Smooth muscle cell (in vitro differentiated cells): ENCODE results near the gene UROC1. TPM values are rescaled to one million over a fixed set of nuclear protein-coding genes. Genes with fewer than 3 reads are reported as not detected.

Source experiments
- DNase-seq: peaks from one replicate; lab custom pipeline; 2025; ENCODE audit not compliant: unreplicated experiment; lab: John Stamatoyannopoulos, UW
- H2AFZ ChIP-seq: fragments of 200-600 bp; sonication (generic); 2 replicates; pipeline ENCODE4 v1.6.0; 2016; ENCODE audit warnings: antibody characterized with exemption, low read depth, mild to moderate bottlenecking
- H3F3A ChIP-seq: fragments of 200-600 bp; sonication (generic); 2 replicates; pipeline ENCODE4 v1.6.0; 2017; ENCODE audit warnings: antibody characterized with exemption, low read depth
- H3K27ac ChIP-seq: fragments of 200-600 bp; sonication (generic); 2 replicates; pipeline ENCODE4 v1.5.1; 2016; ENCODE audit warnings: low read depth, mild to moderate bottlenecking
- H3K27me3 ChIP-seq: fragments of 200-600 bp; sonication (generic); 2 replicates; pipeline ENCODE4 v1.6.1; 2016; ENCODE audit warnings: low read depth, mild to moderate bottlenecking
- H3K36me3 ChIP-seq: fragments of 200-600 bp; sonication (generic); 2 replicates; pipeline ENCODE4 v1.5.1; 2016; ENCODE audit warnings: low read depth
- H3K4me1 ChIP-seq: fragments of 200-600 bp; sonication (generic); 2 replicates; pipeline ENCODE4 v1.5.1; 2016; ENCODE audit warnings: low read depth
- H3K4me2 ChIP-seq: fragments of 200-600 bp; sonication (generic); 2 replicates; pipeline ENCODE4 v1.6.0; 2016; ENCODE audit warnings: mild to moderate bottlenecking
- H3K4me3 ChIP-seq: fragments of 200-600 bp; sonication (generic); 2 replicates; pipeline ENCODE4 v1.5.1; 2016; ENCODE audit warnings: mild to moderate bottlenecking
- H3K79me2 ChIP-seq: fragments of 200-600 bp; sonication (generic); 2 replicates; pipeline ENCODE4 v1.6.0; 2016; ENCODE audit warnings: low read depth, mild to moderate bottlenecking
- H3K9ac ChIP-seq: fragments of 200-600 bp; sonication (generic); 2 replicates; pipeline ENCODE4 v1.6.0; 2016; ENCODE audit warnings: low read depth
- H3K9me3 ChIP-seq: fragments of 200-600 bp; sonication (generic); replicated peaks from 2 replicates; pipeline ENCODE4 v1.5.1; 2016; ENCODE audit warnings: low read depth
- H4K20me1 ChIP-seq: fragments of 200-600 bp; sonication (generic); 2 replicates; pipeline ENCODE4 v1.6.0; 2016; ENCODE audit warnings: low read depth
- CTCF ChIP-seq: fragments of 200-600 bp; sonication (generic); IDR thresholded peaks from 2 replicates; pipeline ENCODE4 v1.5.1; 2017; ENCODE audit warnings: borderline replicate concordance, mild to moderate bottlenecking, antibody characterized with exemption; ENCODE audit not compliant: insufficient read depth, poor library complexity, severe bottlenecking
- WGBS: methylation state at CpG from one replicate; pipeline ENCODE4 v1.1.7; 2016; ENCODE audit warnings: low lambda C conversion rate; 5-methylcytosine and 5-hydroxymethylcytosine counted together
- polyA plus RNA-seq: library from polyadenylated mRNA; unstranded; fragments of >200 nt; fragmentation: Nextera tagmentation; extraction: Ambion mirVana; gene quantifications from 2 replicates; pipeline ENCODE4 v1.2.1, GENCODE V29; 2016
- total RNA-seq: library from RNA; depleted of rRNA; stranded (reverse); fragments of >200 nt; gene quantifications from 2 replicates; pipeline ENCODE4 v1.2.3, GENCODE V29; 2014

Gene UROC1
- total and polyA plus RNA-seq, 2 experiments from 2014 or later: not detected

DNA sequence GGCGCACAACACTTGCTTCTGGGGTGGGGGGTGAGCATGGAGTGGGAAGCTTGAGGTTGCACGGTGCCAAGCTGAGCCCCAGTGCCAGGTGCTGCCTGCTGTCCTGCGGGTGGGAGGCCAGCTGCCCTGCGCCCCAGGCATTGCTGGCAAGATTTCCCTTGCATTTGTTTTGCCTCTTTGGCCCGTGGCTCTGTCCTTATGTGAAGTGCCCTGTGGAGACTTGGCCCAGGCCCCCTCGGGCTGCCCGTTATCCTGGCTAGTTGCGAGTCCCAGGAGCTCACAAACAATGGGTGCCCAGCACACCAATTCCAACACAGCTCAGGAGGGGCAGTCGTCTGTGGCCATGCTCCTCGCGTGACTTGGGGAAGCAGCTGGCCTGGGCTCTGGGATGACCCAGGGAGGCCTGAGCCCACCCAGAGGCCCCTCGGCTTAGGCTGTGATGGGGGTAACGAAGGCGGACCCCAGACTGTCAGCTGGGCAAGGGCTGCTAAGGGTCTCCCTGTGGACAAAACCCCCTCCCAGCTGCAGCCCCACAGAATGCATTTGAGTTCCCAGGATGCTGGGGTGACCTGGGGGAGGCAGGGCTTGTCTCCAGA is 35.2 kb upstream of the UROC1 start:
- Histone ChIP-seq H3K4me1 (no peaks in the 10 kb centered on the region), H4K20me1 (no peaks in the 10 kb centered on the region), H3K79me2 (no peaks in the 10 kb centered on the region), H3K36me3 (no peaks in the 10 kb centered on the region), H3K9ac (no peak overlapping the region), H3K27ac (no peak overlapping the region), H3F3A (no peaks in the 10 kb centered on the region), H3K27me3 (no peaks in the 10 kb centered on the region), H3K4me2 (no peak overlapping the region), H3K4me3 (no peak overlapping the region), H3K9me3 (no peaks in the 10 kb centered on the region), H2AFZ (no peak overlapping the region)
- no peak for TF ChIP-seq CTCF
- DNase-seq: no peak
- WGBS: 89% methylated on average over 14 of the region's 14 CpGs

- no peaks in the 10 kb centered on the region for H3K27me3 ChIP-seq
- H2AFZ ChIP-seq: no peak overlapping the region
- no peaks in the 10 kb centered on the region for H4K20me1 ChIP-seq
- no peaks in the 10 kb centered on the region for H3K36me3 ChIP-seq
- no peak overlapping the region for H3K4me2 ChIP-seq
- H3K9ac ChIP-seq: no peak overlapping the region
- no peaks in the 10 kb centered on the region for H3F3A ChIP-seq
- no peak overlapping the region for H3K27ac ChIP-seq
- no peaks in the 10 kb centered on the region for H3K4me1 ChIP-seq
- H3K4me3 ChIP-seq: no peak overlapping the region
- no peaks in the 10 kb centered on the region for H3K9me3 ChIP-seq
- WGBS: 85% methylated on average over 17 of the region's 17 CpGs
- TF ChIP-seq CTCF: no peak
- H3K79me2 ChIP-seq: no peaks in the 10 kb centered on the region
- DNase-seq: no peak
These were observed 34.5 kb upstream of the UROC1 start for GRCh38 chr3:126551839-126552687.

- no peak for TF ChIP-seq CTCF
- H3K9me3 ChIP-seq: no peaks in the 10 kb centered on the region
- H4K20me1 ChIP-seq: no peaks in the 10 kb centered on the region
- no peak overlapping the region for H3K27ac ChIP-seq
- WGBS: 95% methylated on average over 11 of the region's 13 CpGs
- H3K79me2 ChIP-seq: no peaks in the 10 kb centered on the region
- no peaks in the 10 kb centered on the region for H3K36me3 ChIP-seq
- no peaks in the 10 kb centered on the region for H3K4me1 ChIP-seq
- H2AFZ ChIP-seq: no peak overlapping the region
- H3F3A ChIP-seq: no peaks in the 10 kb centered on the region
- H3K27me3 ChIP-seq: no peaks in the 10 kb centered on the region
- H3K4me2 ChIP-seq: no peak overlapping the region
- DNase-seq: no peak
- H3K4me3 ChIP-seq: no peak overlapping the region
- no peak overlapping the region for H3K9ac ChIP-seq
These were observed 33.7 kb upstream of the UROC1 start for GRCh38 chr3:126551121-126551838.
